ENCODE measurements around the gene VAV2.

Gene VAV2

DNA sequence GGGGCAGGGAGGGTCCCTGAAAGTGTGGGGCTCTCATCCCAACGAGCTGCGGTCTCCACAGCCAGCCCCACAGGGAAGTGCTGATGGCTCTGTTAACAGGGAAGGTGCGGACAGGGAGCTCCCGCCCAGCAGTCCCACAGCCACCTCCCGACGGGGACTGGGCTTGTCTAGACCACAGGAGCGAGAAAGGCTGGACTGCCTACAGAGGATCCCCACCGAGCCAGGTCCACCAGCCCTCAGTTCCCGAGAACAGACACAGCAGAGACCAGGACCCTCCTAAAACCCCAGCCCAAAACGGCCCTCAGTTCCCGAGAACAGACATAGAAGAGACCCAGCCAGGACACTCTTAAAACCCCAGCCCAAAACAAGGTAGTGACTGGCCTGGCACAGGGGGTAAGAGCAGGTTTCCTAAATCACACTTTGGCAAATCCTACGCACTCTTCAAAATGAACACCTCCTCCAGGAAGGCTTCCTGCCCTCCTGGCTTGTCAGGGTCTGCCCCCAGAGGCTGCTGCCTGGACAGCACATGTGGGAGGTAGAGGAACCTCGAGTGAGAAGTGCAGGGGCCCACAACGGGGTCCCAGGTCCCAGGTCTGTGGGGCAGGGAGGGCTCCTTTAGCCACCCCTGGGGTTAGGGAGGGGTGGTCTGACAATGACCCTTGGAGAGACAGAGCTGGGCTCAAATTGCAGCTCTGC lies 167.9 kb downstream of the VAV2 start:
- Histone ChIP-seq H4K20me1 (peaks cover 73% of the 10 kb centered on the region), H3K27ac (peak overlapping the region; percentile 50), H3K9ac (0 out of 2 replicates have a peak overlapping the region, but pooled peaks have one; percentile 6), H3K4me2 (peak overlapping the region; percentile 83), H3K27me3 (no peaks in the 10 kb centered on the region), H3K36me3 (peaks cover 16% of the 10 kb centered on the region), H3K9me3 (no peaks in the 10 kb centered on the region), H3K4me3 (no peak overlapping the region), H3K4me1 (peaks cover 55% of the 10 kb centered on the region)
- no peak for TF ChIP-seq Cebpa-rat (IDR thresholded peaks at IDR 0.05)

DNA sequence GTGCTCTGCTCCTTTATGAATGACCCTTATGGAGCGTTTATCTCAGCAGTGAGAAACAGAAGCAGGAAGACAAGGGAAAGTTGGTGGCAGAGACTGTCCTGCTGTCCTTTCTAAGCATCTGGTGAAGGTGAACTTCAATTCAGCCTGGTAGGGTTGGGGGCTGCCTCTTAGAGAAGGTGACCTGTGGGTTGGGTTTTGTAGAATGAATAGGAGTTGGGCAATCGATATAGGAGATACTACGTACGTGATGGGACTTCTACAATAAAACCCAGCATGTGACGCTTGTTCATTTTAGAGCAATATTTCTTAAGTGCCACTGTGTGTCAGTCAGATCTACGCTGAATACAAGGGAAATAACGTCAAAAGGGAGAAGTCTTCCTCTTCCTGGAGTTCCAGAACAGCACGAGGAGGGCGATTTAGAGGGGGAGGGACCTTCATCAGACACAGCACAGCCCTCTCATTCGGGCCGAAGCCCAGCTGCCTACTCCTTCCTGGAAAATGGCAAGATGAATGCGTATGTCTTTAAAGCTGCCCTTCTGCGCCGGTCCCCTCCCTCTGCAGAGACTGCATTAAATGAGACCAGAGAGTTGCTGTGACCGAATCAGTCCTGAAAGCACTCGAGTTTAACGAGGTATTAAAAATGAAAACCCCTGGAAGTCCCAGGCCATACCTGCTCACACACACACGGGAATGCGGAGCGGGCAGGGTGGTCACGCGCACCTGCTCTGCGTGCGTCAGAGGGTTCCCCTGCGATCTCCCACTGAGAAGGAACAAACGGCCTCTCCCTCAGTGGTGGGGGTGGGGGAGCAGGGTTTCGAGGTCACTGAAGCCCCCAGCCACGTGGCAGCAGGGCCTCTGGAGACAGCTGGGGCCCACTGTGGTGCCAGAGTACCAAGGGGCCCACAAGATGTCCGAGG lies 168.7 kb downstream of the VAV2 start:
- Histone ChIP-seq H3K27ac (peak overlapping the region; percentile 50), H3K4me2 (peak overlapping the region; percentile 83), H3K4me1 (peaks cover 55% of the 10 kb centered on the region), H3K9me3 (no peaks in the 10 kb centered on the region), H3K4me3 (no peak overlapping the region), H3K36me3 (peaks cover 10% of the 10 kb centered on the region), H4K20me1 (peaks cover 68% of the 10 kb centered on the region), H3K9ac (no peak overlapping the region; the same call in 1 of the 2 replicates), H3K27me3 (no peaks in the 10 kb centered on the region)
- TF ChIP-seq Cebpa-rat (IDR thresholded peaks at IDR 0.05): no peak

DNA sequence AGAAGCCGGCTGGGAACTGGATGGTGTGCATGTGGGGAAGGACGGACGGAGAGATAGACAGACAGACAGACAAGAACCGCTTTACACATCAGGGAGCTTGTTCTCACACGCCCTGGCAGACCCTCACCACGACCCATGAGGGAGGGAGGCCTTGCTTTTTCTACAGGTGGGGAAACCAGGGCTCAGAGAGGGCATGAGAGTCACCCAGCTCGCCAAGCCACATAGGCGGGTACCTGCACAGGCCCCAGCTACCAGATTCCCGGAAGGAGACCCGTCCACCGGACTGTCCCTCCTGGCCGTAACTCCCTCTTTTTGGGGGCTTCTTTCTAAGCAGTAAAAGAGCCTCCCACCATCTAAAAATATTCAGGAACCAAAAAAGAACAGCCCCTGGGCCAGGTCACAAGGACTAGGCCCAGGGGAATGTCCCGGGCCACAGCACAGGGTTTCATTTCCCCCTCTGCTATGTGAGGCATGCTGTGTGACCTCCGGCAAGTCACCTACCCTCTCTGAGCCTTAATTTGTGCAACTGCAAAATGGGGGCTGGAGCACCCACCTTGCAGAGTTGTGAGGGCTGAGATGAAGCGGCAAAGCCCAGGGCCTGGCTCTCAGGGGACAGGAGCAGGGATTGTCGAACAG lies 169.6 kb downstream of the VAV2 start:
- TF ChIP-seq Cebpa-rat (IDR thresholded peaks at IDR 0.05): no peak
- H4K20me1 ChIP-seq: peaks cover 67% of the 10 kb centered on the region
- H3K27me3 ChIP-seq: no peaks in the 10 kb centered on the region
- peak overlapping the region; percentile 83 for H3K4me2 ChIP-seq
- 0 out of 2 replicates have a peak overlapping the region, but pooled peaks have one; percentile 1 for H3K4me3 ChIP-seq
- peaks cover 55% of the 10 kb centered on the region for H3K4me1 ChIP-seq
- H3K36me3 ChIP-seq: peaks cover 9% of the 10 kb centered on the region
- no peaks in the 10 kb centered on the region for H3K9me3 ChIP-seq
- H3K27ac ChIP-seq: 0 out of 2 replicates have a peak overlapping the region, but pooled peaks have one; percentile 15
- no peak overlapping the region; the same call in 1 of the 2 replicates for H3K9ac ChIP-seq

DNA sequence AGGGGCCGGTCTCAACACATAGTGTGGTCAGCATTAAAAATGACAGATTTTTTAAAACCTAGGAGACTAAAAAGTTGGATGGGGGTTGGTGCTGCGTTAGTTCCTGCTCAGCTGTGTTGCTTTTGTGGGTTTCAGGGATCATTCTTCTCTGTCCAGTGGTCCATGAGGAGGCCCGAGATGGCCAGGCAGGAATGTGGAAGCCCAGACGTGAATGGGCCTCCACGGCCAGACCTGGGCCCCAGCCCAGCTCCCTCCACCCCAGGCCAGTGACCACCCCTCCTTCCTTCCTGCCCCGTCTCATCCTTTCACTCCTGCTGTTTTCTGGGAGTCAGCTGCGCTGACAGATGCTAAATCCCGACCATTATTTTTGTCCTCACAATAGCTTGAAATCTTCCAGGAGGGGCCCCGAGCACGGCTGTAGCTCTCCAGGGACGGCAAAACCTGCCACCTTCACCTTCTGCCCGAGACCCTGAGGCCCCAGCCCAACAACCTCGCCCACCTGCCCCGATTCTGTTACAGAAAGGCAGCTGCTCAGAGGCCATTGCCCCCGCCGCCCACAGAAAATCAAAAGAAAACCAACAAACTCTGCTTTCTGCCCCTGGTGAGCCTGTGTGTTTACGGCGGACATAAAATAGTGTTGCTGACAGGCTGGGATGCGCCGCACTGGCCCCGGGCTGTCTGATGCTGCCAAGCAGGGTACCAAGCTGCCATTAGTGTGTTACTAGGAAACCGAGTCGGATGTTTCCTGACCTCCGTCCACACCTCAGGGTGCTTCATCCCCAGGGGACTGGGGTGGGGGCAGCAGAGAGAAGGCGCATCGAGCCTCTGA lies 170.3 kb downstream of the VAV2 start:
- Histone ChIP-seq H3K27me3 (no peaks in the 10 kb centered on the region), H3K9ac (no peak overlapping the region; the same call in 1 of the 2 replicates), H4K20me1 (peaks cover 66% of the 10 kb centered on the region), H3K36me3 (peaks cover 9% of the 10 kb centered on the region), H3K4me2 (peak overlapping the region; percentile 83), H3K9me3 (no peaks in the 10 kb centered on the region), H3K4me3 (no peak overlapping the region), H3K4me1 (peaks cover 53% of the 10 kb centered on the region), H3K27ac (0 out of 2 replicates have a peak overlapping the region, but pooled peaks have one; percentile 15)
- no peak for TF ChIP-seq Cebpa-rat (IDR thresholded peaks at IDR 0.05)

DNA sequence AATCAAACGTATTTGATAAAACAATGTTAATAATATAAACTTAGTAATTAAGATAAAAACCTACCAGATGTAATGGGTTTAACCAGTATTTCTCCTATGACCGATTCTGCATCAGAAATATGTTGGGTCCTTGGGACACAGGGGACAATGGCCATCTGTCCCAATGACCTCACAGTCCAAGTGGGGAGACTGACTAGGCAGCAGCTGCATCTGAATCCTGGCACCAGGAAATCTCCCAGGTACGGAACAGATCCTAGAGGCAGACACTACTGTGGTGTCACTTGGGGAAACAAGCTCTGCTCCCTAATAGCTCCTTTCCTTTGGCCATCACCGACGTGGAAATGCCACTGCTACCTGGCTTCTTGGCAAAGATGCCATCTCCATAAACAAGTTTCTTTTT lies 172.2 kb downstream of the VAV2 start:
- no peak overlapping the region for H3K4me3 ChIP-seq
- no peaks in the 10 kb centered on the region for H3K27me3 ChIP-seq
- no peak overlapping the region for H3K9ac ChIP-seq
- no peak overlapping the region for H3K4me2 ChIP-seq
- peaks cover 54% of the 10 kb centered on the region for H4K20me1 ChIP-seq
- H3K27ac ChIP-seq: no peak overlapping the region
- H3K4me1 ChIP-seq: peaks cover 50% of the 10 kb centered on the region
- TF ChIP-seq Cebpa-rat (IDR thresholded peaks at IDR 0.05): no peak
- no peaks in the 10 kb centered on the region for H3K9me3 ChIP-seq
- peaks cover 13% of the 10 kb centered on the region for H3K36me3 ChIP-seq

DNA sequence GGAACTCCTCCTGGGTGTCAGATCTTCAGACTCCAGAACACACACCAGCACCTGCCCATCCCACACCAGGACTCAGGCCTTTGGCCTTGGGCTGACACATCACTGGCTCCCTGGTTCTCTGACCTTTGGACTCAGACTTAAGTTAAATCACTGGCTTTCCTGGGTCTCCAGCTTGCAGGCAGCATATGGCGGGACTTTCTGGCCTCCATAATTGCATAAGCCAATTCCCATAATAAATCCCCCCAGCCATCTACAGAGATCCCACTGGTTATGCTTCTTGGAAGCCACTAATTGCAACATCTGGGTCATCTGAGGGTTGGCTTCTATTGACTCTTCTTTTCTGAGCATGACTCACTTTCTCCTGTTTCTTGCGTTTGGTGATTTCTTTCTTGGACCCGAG lies 173.7 kb downstream of the VAV2 start:
- Histone ChIP-seq H3K9me3 (no peaks in the 10 kb centered on the region), H3K4me1 (peaks cover 51% of the 10 kb centered on the region), H3K4me3 (no peak overlapping the region), H3K4me2 (no peak overlapping the region), H4K20me1 (peaks cover 56% of the 10 kb centered on the region), H3K9ac (no peak overlapping the region), H3K36me3 (peaks cover 17% of the 10 kb centered on the region), H3K27me3 (no peaks in the 10 kb centered on the region), H3K27ac (no peak overlapping the region)
- no peak for TF ChIP-seq Cebpa-rat (IDR thresholded peaks at IDR 0.05)

DNA sequence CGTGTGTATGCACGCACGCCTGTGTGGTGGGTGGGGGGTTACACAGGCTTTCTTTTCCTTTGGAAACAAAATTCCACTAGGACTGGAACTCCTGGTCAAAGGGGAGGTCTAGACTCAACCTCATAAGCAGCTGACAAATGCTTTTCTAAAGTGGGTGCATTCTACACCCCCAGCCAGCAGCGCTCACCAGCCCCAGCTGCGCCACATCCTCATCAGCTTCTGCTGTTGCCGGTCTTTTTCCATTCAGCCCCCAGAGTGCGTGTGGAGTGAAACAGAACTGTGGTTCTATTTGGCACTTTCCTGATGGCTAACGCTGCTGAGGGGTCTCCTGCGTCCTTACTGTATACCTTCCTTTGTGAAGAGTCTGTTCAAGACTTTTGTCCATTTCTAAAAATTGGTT lies 176.3 kb downstream of the VAV2 start:
- no peak overlapping the region for H3K4me2 ChIP-seq
- H3K36me3 ChIP-seq: peaks cover 19% of the 10 kb centered on the region
- H3K27ac ChIP-seq: no peak overlapping the region
- H3K4me1 ChIP-seq: peaks cover 50% of the 10 kb centered on the region
- H3K27me3 ChIP-seq: no peaks in the 10 kb centered on the region
- peaks cover 56% of the 10 kb centered on the region for H4K20me1 ChIP-seq
- no peak overlapping the region for H3K4me3 ChIP-seq
- H3K9me3 ChIP-seq: no peaks in the 10 kb centered on the region
- no peak overlapping the region for H3K9ac ChIP-seq
- no peak for TF ChIP-seq Cebpa-rat (IDR thresholded peaks at IDR 0.05)

DNA sequence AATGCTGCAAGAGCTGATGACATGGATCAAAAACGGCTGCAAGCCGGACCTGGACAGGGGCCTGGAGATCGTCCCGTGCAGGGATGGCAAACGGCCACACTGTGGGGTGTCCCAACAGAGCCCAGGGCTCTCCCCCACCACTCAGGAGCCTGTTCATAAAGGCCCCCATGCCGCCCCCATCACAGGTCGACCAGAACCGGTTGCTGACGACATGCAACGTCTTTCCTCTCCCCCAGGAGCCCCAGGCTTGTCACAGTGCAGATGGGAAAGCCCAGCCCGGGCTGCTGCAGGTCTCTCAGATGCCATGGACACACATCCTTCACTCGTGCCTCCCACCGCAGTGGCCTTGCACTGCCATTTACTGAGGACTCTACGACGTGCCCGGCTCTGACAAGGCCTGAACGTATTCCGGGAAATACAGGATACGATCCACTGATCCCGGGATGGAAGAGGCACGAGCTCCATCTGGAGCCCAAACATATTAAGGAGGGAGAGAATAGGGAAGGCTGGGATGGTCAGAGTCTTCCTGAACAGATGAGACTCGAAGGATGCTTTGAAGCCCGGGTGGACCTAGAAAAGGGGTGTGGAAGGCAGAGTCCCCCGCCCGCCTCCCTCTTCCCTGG lies 177.4 kb downstream of the VAV2 start:
- 0 out of 2 replicates have a peak overlapping the region, but pooled peaks have one; percentile 23 for H3K4me3 ChIP-seq
- H3K27me3 ChIP-seq: no peaks in the 10 kb centered on the region
- H3K27ac ChIP-seq: no peak overlapping the region
- peaks cover 26% of the 10 kb centered on the region for H3K36me3 ChIP-seq
- TF ChIP-seq Cebpa-rat (IDR thresholded peaks at IDR 0.05): no peak
- H4K20me1 ChIP-seq: peaks cover 59% of the 10 kb centered on the region
- H3K4me1 ChIP-seq: peaks cover 59% of the 10 kb centered on the region
- H3K9ac ChIP-seq: no peak overlapping the region
- peak overlapping the region; percentile 83 for H3K4me2 ChIP-seq
- no peaks in the 10 kb centered on the region for H3K9me3 ChIP-seq
